ENCODE data around the gene APBB2.

Gene APBB2

GRCh38 chr4:40848940-40849339, 365.4 kb downstream of the APBB2 start:
- no peak for TF ChIP-seq CTCF (IDR thresholded peaks at IDR 0.05; ENCODE audit: low read depth, low read length)
- DNase-seq (ENCODE audit: low read depth in 2 of 2) = peak; percentile 22 to 51
- H3K4me3 ChIP-seq (replicated peaks in 1 of 2; ENCODE audit: low read depth in 2 of 2, low read length in 2 of 2) = no peak overlapping the region

- no peak for TF ChIP-seq CTCF (IDR thresholded peaks at IDR 0.05; ENCODE audit: low read depth, low read length)
- DNase-seq (ENCODE audit: low read depth in 2 of 2) = no peak
- no peak overlapping the region for H3K4me3 ChIP-seq (replicated peaks in 1 of 2; ENCODE audit: low read depth in 2 of 2, low read length in 2 of 2)
Observed at GRCh38 chr4:40848251-40848650, 366.1 kb downstream of the APBB2 start.

GRCh38 chr4:40846532-40846931, 367.8 kb downstream of the APBB2 start:
- no peak overlapping the region for H3K4me3 ChIP-seq (replicated peaks in 1 of 2; ENCODE audit: low read depth in 2 of 2, low read length in 2 of 2)
- TF ChIP-seq CTCF (IDR thresholded peaks at IDR 0.05; ENCODE audit: low read depth, low read length) = no peak
- no peak for DNase-seq (ENCODE audit: low read depth in 2 of 2)

- TF ChIP-seq CTCF (IDR thresholded peaks at IDR 0.05; ENCODE audit: low read depth, low read length) = no peak
- no peak overlapping the region for H3K4me3 ChIP-seq (replicated peaks in 1 of 2; ENCODE audit: low read depth in 2 of 2, low read length in 2 of 2)
- DNase-seq (ENCODE audit: low read depth in 2 of 2) = no peak
Observed at GRCh38 chr4:40845154-40845835, 369.0 kb downstream of the APBB2 start.

GRCh38 chr4:40844261-40844660, 370.1 kb downstream of the APBB2 start:
- no peak for TF ChIP-seq CTCF (IDR thresholded peaks at IDR 0.05; ENCODE audit: low read depth, low read length)
- DNase-seq (ENCODE audit: low read depth in 2 of 2) = no peak
- H3K4me3 ChIP-seq (replicated peaks in 1 of 2; ENCODE audit: low read depth in 2 of 2, low read length in 2 of 2) = no peak overlapping the region

GRCh38 chr4:40843696-40844095, 370.6 kb downstream of the APBB2 start:
- no peak for DNase-seq (ENCODE audit: low read depth in 2 of 2)
- no peak for TF ChIP-seq CTCF (IDR thresholded peaks at IDR 0.05; ENCODE audit: low read depth, low read length)
- H3K4me3 ChIP-seq (replicated peaks in 1 of 2; ENCODE audit: low read depth in 2 of 2, low read length in 2 of 2) = no peak overlapping the region
